GM12874 (cell line): Measurements from ENCODE around the gene PHACTR1.

Source experiments
- CTCF ChIP-seq: IDR thresholded peaks from 2 replicates; pipeline ENCODE4 v1.5.1; 2011; ENCODE audit warnings: low read depth, mild to moderate bottlenecking, control low read depth, low read length, moderate library complexity; ENCODE audit not compliant: insufficient read depth

Gene PHACTR1

GRCh38 chr6:13305288-13305687 is 588.7 kb downstream of the PHACTR1 start:
- TF ChIP-seq CTCF, result no peak

- no peak for TF ChIP-seq CTCF
These were observed 589.2 kb downstream of the PHACTR1 start for GRCh38 chr6:13305791-13306190.

GRCh38 chr6:13307508-13307995 is 591.0 kb downstream of the PHACTR1 start:
- no peak for TF ChIP-seq CTCF

- no peak for TF ChIP-seq CTCF
These were observed 591.8 kb downstream of the PHACTR1 start for GRCh38 chr6:13308332-13308731.

- no peak for TF ChIP-seq CTCF
These were observed 594.6 kb downstream of the PHACTR1 start for GRCh38 chr6:13311155-13311554.

- no peak for TF ChIP-seq CTCF
These were observed 598.2 kb downstream of the PHACTR1 start for GRCh38 chr6:13314806-13315205.

GRCh38 chr6:13315896-13316295 is 599.3 kb downstream of the PHACTR1 start:
- no peak for TF ChIP-seq CTCF

GRCh38 chr6:13318821-13319220 is 602.3 kb downstream of the PHACTR1 start:
- no peak for TF ChIP-seq CTCF
